ENCODE results near the gene DCAF6.

The DCAF6 gene

DNA sequence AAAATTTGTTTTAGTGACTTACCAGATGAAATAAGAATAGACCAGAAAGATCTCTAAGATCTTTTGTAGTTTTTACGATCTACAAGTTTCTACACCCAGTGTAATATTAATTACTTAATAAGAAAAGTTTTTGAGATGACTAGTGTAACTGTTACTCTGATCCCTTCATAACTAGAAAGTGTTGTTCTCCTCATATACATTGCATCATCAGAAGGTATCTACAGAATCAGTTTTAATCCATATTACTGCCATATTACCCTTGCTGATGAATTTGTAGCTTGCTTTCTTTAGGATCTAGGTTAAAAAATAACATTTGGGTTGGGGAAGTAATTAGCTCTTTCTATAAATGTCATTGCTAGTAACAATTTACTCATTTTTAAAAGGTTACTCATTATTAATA lies 127.7 kb downstream of the DCAF6 start:
- Histone ChIP-seq H3K27ac (ENCODE audit: low read depth, low read length) (no peak overlapping the region), H3K9ac (ENCODE audit: low read length in 5 of 5) (no peak overlapping the region), H3K27me3 (ENCODE audit: control insufficient read depth in 5 of 5, insufficient read depth in 4 of 5, low read length in 5 of 5) (no peaks in the 10 kb centered on the region), H3K36me3 (ENCODE audit: control insufficient read depth in 5 of 5, insufficient read depth in 5 of 5, low read length in 5 of 5) (peaks cover 27 to 44% (median 31%) of the 10 kb centered on the region in 5 donors), H3K9me3 (ENCODE audit: control insufficient read depth in 5 of 5, low read length in 5 of 5) (no peaks in the 10 kb centered on the region), H3K4me1 (ENCODE audit: control insufficient read depth in 5 of 5, insufficient read depth in 5 of 5, low read length in 5 of 5) (no peaks in the 10 kb centered on the region), H3K4me3 (ENCODE audit: low read depth in 1 of 5, low read length in 5 of 5) (no peak overlapping the region)

DNA sequence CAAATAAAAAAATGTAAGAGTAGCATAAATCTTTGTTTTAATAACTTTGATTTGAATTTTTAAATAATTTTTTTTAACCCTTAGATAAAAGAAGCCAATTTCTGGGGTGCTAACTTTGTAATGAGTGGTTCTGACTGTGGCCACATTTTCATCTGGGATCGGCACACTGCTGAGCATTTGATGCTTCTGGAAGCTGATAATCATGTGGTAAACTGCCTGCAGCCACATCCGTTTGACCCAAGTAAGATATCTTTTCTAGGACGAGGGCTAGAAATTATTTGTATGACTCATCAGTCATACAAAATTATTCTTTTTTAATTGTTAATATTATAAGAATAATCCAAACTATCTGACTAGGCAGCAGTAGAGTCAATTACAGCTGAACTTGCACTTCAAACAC lies 129.0 kb downstream of the DCAF6 start:
- Histone ChIP-seq H3K27me3 (ENCODE audit: control insufficient read depth in 5 of 5, insufficient read depth in 4 of 5, low read length in 5 of 5) (no peaks in the 10 kb centered on the region), H3K4me3 (ENCODE audit: low read depth in 1 of 5, low read length in 5 of 5) (no peak overlapping the region), H3K9me3 (ENCODE audit: control insufficient read depth in 5 of 5, low read length in 5 of 5) (no peaks in the 10 kb centered on the region), H3K4me1 (ENCODE audit: control insufficient read depth in 5 of 5, insufficient read depth in 5 of 5, low read length in 5 of 5) (no peaks in the 10 kb centered on the region), H3K9ac (ENCODE audit: low read length in 5 of 5) (no peak overlapping the region), H3K36me3 (ENCODE audit: control insufficient read depth in 5 of 5, insufficient read depth in 5 of 5, low read length in 5 of 5) (peaks cover 29 to 56% (median 39%) of the 10 kb centered on the region in 5 donors), H3K27ac (ENCODE audit: low read depth, low read length) (no peak overlapping the region)

DNA sequence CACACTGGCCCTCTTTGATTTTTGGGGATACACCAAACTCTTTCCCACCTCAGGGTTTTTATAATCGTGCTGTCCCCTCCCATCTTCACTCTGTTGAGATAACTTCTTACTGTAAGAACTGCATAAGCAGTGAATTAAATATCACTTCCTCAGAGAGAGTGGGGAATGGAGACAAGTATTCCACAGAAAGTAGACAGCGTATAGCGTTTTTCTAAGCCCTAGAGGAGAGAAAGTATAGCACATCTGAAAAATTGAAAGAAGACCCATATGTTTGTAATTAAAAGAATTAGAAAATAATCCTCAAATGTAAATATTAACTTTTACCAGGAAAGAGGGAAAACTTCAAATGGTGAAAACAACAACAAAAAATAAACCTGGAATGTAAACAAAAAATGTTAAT lies 132.9 kb downstream of the DCAF6 start:
- H3K27me3 ChIP-seq (ENCODE audit: control insufficient read depth in 5 of 5, insufficient read depth in 4 of 5, low read length in 5 of 5), result no peaks in the 10 kb centered on the region
- peaks cover 50 to 72% (median 62%) of the 10 kb centered on the region in 5 donors for H3K36me3 ChIP-seq (ENCODE audit: control insufficient read depth in 5 of 5, insufficient read depth in 5 of 5, low read length in 5 of 5)
- H3K9ac ChIP-seq (ENCODE audit: low read length in 5 of 5), result no peak overlapping the region
- no peak overlapping the region for H3K4me3 ChIP-seq (ENCODE audit: low read depth in 1 of 5, low read length in 5 of 5)
- no peak overlapping the region for H3K27ac ChIP-seq (ENCODE audit: low read depth, low read length)
- no peaks in the 10 kb centered on the region for H3K4me1 ChIP-seq (ENCODE audit: control insufficient read depth in 5 of 5, insufficient read depth in 5 of 5, low read length in 5 of 5)
- no peaks in the 10 kb centered on the region for H3K9me3 ChIP-seq (ENCODE audit: control insufficient read depth in 5 of 5, low read length in 5 of 5)

DNA sequence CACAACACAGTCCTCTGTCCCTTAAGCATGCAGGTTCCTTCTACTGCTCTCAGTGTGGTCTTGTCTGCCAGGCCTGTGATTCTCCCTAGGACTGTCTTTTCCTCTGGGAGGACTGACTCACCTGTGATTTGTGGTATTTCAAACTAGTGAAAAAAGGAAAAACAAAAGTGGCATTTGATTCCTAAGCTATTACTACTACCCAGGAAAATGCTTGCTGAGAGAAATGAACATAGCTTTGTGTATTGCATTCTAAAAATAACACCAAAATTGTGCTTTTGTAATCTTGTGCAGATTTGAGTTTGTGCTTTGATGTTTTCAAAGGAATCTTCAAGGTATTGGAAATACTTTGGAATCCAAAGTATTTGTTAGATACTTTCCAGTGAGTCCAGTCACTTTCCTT lies 143.3 kb downstream of the DCAF6 start:
- Histone ChIP-seq H3K36me3 (ENCODE audit: control insufficient read depth in 5 of 5, insufficient read depth in 5 of 5, low read length in 5 of 5) (peaks cover 22 to 41% (median 36%) of the 10 kb centered on the region in 5 donors), H3K27me3 (ENCODE audit: control insufficient read depth in 5 of 5, insufficient read depth in 4 of 5, low read length in 5 of 5) (no peaks in the 10 kb centered on the region), H3K4me1 (ENCODE audit: control insufficient read depth in 5 of 5, insufficient read depth in 5 of 5, low read length in 5 of 5) (peaks cover 0 to 16% (median 12%) of the 10 kb centered on the region in 5 donors), H3K9me3 (ENCODE audit: control insufficient read depth in 5 of 5, low read length in 5 of 5) (no peaks in the 10 kb centered on the region), H3K4me3 (ENCODE audit: low read depth in 1 of 5, low read length in 5 of 5) (no peak overlapping the region), H3K27ac (ENCODE audit: low read depth, low read length) (no peak overlapping the region), H3K9ac (ENCODE audit: low read length in 5 of 5) (no peak overlapping the region)

DNA sequence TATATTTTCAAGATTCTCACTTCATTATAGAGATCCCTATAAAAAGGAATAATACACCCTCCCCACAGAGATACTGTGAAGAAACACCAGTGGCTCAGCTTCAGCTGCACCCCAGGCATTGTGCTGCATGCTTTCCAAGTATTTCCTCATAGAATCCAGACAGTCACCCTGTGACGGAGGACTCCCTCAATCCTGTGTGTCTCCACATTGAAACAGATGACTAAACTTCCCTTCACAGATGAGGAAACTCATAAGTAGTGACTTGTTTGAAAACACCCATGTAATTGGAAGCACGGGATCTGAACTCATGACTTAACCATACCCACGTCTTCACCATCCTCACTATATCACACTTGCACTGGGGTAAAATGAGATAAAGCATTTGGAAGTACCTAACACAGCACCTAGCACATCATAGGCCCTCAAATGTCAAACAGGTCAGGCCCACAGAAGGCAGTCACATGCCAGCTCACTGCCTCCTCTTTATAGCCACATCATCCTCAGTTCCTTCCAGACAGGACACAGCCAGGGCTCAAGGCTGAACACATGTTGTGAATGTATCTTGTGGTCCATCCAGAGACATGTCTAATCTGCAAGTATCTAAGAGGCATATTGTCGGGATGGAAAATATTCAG lies 145.0 kb downstream of the DCAF6 start:
- no peaks in the 10 kb centered on the region for H3K9me3 ChIP-seq (ENCODE audit: control insufficient read depth in 5 of 5, low read length in 5 of 5)
- H3K36me3 ChIP-seq (ENCODE audit: control insufficient read depth in 5 of 5, insufficient read depth in 5 of 5, low read length in 5 of 5), result peaks cover 10 to 30% (median 26%) of the 10 kb centered on the region in 5 donors
- H3K27me3 ChIP-seq (ENCODE audit: control insufficient read depth in 5 of 5, insufficient read depth in 4 of 5, low read length in 5 of 5), result no peaks in the 10 kb centered on the region
- H3K27ac ChIP-seq (ENCODE audit: low read depth, low read length), result peak overlapping the region; percentile 9
- no peak overlapping the region for H3K4me3 ChIP-seq (ENCODE audit: low read depth in 1 of 5, low read length in 5 of 5)
- peak overlapping the region in 1 of 5 donors; percentile 17 for H3K9ac ChIP-seq (ENCODE audit: low read length in 5 of 5)
- H3K4me1 ChIP-seq (ENCODE audit: control insufficient read depth in 5 of 5, insufficient read depth in 5 of 5, low read length in 5 of 5), result peaks cover 0 to 28% (median 23%) of the 10 kb centered on the region in 5 donors

DNA sequence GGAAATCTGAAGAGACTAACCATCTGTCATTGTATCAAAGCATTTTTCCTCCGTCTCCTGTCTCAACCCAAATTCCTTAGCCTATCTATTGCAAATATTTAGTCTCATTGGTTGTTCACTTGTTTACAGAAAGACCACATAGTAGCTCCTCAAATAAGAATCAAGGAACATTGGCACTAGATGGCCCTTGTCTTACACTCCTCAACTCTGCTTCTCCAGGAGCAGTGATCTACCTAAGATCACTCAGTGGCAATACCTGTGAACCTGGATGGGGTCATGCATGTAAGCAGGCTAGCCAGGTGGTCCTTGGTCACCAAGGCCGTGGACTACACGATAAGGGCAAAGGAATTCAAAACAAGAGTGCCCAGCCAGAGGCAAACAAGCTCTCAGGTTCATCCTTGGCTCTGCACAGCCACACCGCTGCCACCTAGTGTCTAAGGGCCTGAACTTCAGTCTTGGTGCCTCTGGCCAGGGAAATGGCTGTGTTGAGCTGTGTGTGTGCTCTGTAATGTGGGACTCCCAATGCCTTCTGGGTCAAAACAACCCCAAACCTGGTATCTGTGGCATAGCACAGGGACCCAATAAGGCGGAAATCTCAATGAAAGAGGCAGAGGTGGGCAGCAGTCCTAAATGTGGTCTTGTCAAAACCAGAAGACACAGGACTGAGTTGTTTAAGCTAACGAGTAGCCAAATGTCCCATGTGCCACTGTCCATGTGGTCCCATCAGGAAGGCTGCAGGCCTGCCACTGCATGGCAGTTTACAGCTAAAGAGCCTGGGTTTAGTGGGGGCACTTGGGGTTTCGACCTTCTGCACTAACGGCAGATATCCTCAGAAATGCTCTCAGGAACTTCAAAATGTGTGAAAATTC lies 145.8 kb downstream of the DCAF6 start:
- no peaks in the 10 kb centered on the region for H3K9me3 ChIP-seq (ENCODE audit: control insufficient read depth in 5 of 5, low read length in 5 of 5)
- no peak overlapping the region for H3K4me3 ChIP-seq (ENCODE audit: low read depth in 1 of 5, low read length in 5 of 5)
- no peaks in the 10 kb centered on the region for H3K27me3 ChIP-seq (ENCODE audit: control insufficient read depth in 5 of 5, insufficient read depth in 4 of 5, low read length in 5 of 5)
- H3K27ac ChIP-seq (ENCODE audit: low read depth, low read length), result no peak overlapping the region
- H3K4me1 ChIP-seq (ENCODE audit: control insufficient read depth in 5 of 5, insufficient read depth in 5 of 5, low read length in 5 of 5), result peaks cover 0 to 28% (median 23%) of the 10 kb centered on the region in 5 donors
- peaks cover 6 to 27% (median 20%) of the 10 kb centered on the region in 5 donors for H3K36me3 ChIP-seq (ENCODE audit: control insufficient read depth in 5 of 5, insufficient read depth in 5 of 5, low read length in 5 of 5)
- H3K9ac ChIP-seq (ENCODE audit: low read length in 5 of 5), result no peak overlapping the region

DNA sequence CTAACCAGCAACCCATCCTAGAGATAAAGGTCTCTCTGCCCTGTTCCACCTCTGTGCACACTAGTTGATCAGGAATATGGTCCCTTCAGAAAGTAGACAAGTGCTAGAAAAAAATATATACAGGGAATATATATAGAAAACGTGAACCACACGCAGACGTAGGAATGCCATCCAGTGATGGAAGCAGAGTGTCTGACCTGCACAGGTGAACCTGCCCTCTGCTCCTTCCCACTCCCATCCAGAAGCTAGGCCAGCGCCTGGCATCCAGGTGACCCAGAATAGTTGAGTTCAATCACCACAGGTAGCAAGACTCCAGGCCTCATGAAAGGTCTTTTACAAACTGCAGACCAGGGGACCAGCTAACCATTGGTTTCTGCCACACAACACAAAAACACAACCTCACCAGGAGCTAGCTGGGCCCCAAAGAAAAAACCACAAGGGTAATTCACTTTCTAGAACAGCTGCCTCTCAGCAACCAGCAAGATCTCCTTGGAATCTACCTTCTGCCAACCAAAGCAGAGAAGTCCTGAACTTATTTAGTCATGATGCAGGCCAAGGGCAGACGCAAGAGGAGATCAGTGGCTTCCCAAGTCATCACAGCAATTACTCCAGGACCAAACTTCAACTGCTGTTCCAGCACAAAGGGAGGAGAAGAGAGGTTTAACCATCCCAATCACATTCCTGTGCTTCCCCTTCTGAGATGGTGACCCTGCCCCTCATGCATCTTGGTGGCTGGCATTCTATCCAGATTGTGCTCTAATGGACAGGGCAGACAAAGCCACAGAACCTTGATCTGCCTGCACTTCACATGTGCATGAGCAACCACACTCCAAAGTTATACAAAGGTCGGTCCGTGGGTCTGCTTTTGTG lies 147.2 kb downstream of the DCAF6 start:
- no peak overlapping the region for H3K9ac ChIP-seq (ENCODE audit: low read length in 5 of 5)
- no peaks in the 10 kb centered on the region for H3K9me3 ChIP-seq (ENCODE audit: control insufficient read depth in 5 of 5, low read length in 5 of 5)
- H3K36me3 ChIP-seq (ENCODE audit: control insufficient read depth in 5 of 5, insufficient read depth in 5 of 5, low read length in 5 of 5), result peaks cover 0 to 22% (median 10%) of the 10 kb centered on the region in 5 donors
- no peaks in the 10 kb centered on the region for H3K27me3 ChIP-seq (ENCODE audit: control insufficient read depth in 5 of 5, insufficient read depth in 4 of 5, low read length in 5 of 5)
- H3K4me1 ChIP-seq (ENCODE audit: control insufficient read depth in 5 of 5, insufficient read depth in 5 of 5, low read length in 5 of 5), result peaks cover 0 to 28% (median 23%) of the 10 kb centered on the region in 5 donors
- no peak overlapping the region for H3K4me3 ChIP-seq (ENCODE audit: low read depth in 1 of 5, low read length in 5 of 5)
- no peak overlapping the region for H3K27ac ChIP-seq (ENCODE audit: low read depth, low read length)

DNA sequence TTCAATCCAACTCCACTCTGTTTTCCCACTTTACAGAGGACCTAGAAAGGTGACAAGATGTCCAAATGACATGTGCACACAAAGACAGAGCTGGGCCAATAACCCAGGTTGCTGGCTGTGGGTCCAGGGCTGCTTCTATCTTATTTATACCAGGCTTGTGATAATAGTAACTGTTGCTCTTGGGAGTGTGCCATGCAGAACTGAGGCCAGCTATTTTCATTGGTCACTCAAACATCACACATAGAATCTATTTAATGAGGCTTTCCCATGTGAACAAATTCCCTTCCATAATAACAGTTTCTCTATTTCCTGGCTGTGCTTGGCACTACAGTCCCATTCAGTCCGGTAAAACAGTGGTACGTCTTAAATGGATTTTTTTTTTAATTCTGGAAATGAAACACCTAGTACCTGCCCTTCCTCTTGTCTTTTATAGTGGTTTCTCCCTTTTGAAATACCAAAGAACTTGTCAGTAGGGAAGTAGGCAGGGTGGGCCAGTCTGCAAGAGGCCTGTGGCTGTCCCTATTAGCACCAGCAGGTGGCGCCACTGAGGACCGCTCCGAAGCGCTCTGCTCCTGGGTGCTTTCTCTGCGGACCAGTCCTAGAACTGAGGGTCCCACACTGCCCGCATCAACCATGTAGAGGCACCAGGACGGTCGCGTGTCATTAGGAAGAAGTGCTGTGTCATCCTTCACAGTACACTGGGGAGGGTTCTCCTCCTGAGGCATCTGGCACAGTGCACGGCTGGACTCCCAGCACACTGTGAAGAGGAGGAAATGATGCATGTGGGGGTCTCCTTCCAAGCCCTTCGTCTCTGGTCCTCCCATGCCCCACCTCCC lies 148.1 kb downstream of the DCAF6 start:
- Histone ChIP-seq H3K4me3 (ENCODE audit: low read depth in 1 of 5, low read length in 5 of 5) (peak overlapping the region in 3 of 5 donors; percentile 32 to 63 (median 33)), H3K27ac (ENCODE audit: low read depth, low read length) (no peak overlapping the region), H3K27me3 (ENCODE audit: control insufficient read depth in 5 of 5, insufficient read depth in 4 of 5, low read length in 5 of 5) (no peaks in the 10 kb centered on the region), H3K4me1 (ENCODE audit: control insufficient read depth in 5 of 5, insufficient read depth in 5 of 5, low read length in 5 of 5) (peaks cover 0 to 28% (median 23%) of the 10 kb centered on the region in 5 donors), H3K9me3 (ENCODE audit: control insufficient read depth in 5 of 5, low read length in 5 of 5) (no peaks in the 10 kb centered on the region), H3K9ac (ENCODE audit: low read length in 5 of 5) (peak overlapping the region in 1 of 5 donors; percentile 8), H3K36me3 (ENCODE audit: control insufficient read depth in 5 of 5, insufficient read depth in 5 of 5, low read length in 5 of 5) (peaks cover 0 to 23% (median 7%) of the 10 kb centered on the region in 5 donors)

DNA sequence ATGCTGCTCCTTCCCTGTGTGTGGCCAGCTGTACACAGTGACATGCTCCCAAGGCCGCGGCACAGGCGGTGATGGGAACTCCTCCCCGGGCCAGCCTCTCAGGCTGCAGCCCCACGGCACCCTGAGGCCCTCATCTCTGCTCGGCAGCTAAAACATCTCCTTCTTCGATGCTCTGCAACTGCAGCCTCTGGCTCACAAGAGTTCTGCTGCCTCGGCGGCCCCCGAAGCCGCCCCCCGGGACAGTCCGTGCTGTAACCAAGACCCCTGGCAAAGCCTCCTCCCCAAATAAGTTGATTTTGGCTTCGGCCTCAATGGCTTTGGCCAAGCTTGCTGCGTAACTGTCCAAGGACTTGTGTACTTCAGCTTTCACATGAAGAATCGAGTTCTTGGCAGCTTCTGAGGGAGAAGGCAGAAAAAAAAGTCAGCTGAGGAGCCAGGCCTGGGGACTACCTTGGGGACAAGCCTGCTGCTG lies 149.0 kb downstream of the DCAF6 start:
- peaks cover 0 to 3% (median 0%) of the 10 kb centered on the region in 5 donors for H3K27me3 ChIP-seq (ENCODE audit: control insufficient read depth in 5 of 5, insufficient read depth in 4 of 5, low read length in 5 of 5)
- peaks cover 0 to 29% (median 13%) of the 10 kb centered on the region in 5 donors for H3K36me3 ChIP-seq (ENCODE audit: control insufficient read depth in 5 of 5, insufficient read depth in 5 of 5, low read length in 5 of 5)
- H3K4me3 ChIP-seq (ENCODE audit: low read depth in 1 of 5, low read length in 5 of 5), result peak overlapping the region in 1 of 5 donors; percentile 32
- no peaks in the 10 kb centered on the region for H3K9me3 ChIP-seq (ENCODE audit: control insufficient read depth in 5 of 5, low read length in 5 of 5)
- peak overlapping the region; percentile 32 for H3K27ac ChIP-seq (ENCODE audit: low read depth, low read length)
- H3K9ac ChIP-seq (ENCODE audit: low read length in 5 of 5), result peak overlapping the region in 1 of 5 donors; percentile 23
- peaks cover 0 to 28% (median 23%) of the 10 kb centered on the region in 5 donors for H3K4me1 ChIP-seq (ENCODE audit: control insufficient read depth in 5 of 5, insufficient read depth in 5 of 5, low read length in 5 of 5)

All from subcutaneous abdominal adipose tissue (tissue), 5 donors.